OCI-LY3 (cell line): ENCODE data around the gene TNS1.

Experiments
- H2AFZ ChIP-seq: fragments of 200-600, 300-600 bp; shearing (Covaris generic); 2 replicates; pipeline ENCODE4 v1.6.0; 2014; ENCODE audit warnings: antibody characterized with exemption, low read depth, low read length
- H3K27ac ChIP-seq: fragments of 200-600, 300-600 bp; sonication (generic); 2 replicates; pipeline ENCODE4 v1.5.1; 2014; ENCODE audit warnings: mild to moderate bottlenecking, low read length, moderate library complexity, mixed read lengths
- H3K27me3 ChIP-seq: fragments of 200-600, 300-600 bp; sonication (generic); 2 replicates; pipeline ENCODE4 v1.6.1; 2014; ENCODE audit warnings: low read depth, low read length, mixed read lengths
- H3K36me3 ChIP-seq: fragments of 200-600, 300-600 bp; sonication (generic); replicated peaks from 2 replicates; pipeline ENCODE3; 2014; ENCODE audit warnings: low read depth, low read length, mixed read lengths
- H3K4me1 ChIP-seq: fragments of 300-600, 200-600 bp; sonication (generic); 2 replicates; pipeline ENCODE4 v1.6.1; 2014; ENCODE audit warnings: low read length, mixed read lengths
- H3K4me2 ChIP-seq: fragments of 200-600, 300-600 bp; sonication (generic); 2 replicates; pipeline ENCODE4 v1.6.1; 2014; ENCODE audit warnings: low read length, mixed read lengths
- H3K4me3 ChIP-seq: fragments of 300-600, 200-600 bp; sonication (generic); 2 replicates; pipeline ENCODE4 v1.5.1; 2014; ENCODE audit warnings: antibody characterized with exemption, mild to moderate bottlenecking, low read length, moderate library complexity
- H3K79me2 ChIP-seq: fragments of 300-600, 200-600 bp; shearing (Covaris generic); 2 replicates; pipeline ENCODE4 v1.6.1; 2014; ENCODE audit warnings: mild to moderate bottlenecking, low read length, mixed read lengths
- H3K9ac ChIP-seq: fragments of 300-600, 200-600 bp; shearing (Covaris generic); 2 replicates; pipeline ENCODE4 v1.6.0; 2014; ENCODE audit warnings: mild to moderate bottlenecking, low read length, moderate library complexity
- H3K9me3 ChIP-seq: fragments of 200-600, 300-600 bp; shearing (Covaris generic); 2 replicates; pipeline ENCODE4 v1.6.1; 2014; ENCODE audit warnings: low read length, mixed read lengths; ENCODE audit not compliant: insufficient read depth
- H4K20me1 ChIP-seq: fragments of 200-600, 300-600 bp; sonication (generic); 2 replicates; pipeline ENCODE4 v1.6.1; 2016; ENCODE audit warnings: low read length, mixed read lengths; ENCODE audit not compliant: insufficient read depth
- CTCF ChIP-seq: fragments of 200-600, 300-600 bp; sonication (generic); IDR thresholded peaks from 2 replicates; pipeline ENCODE4 v1.5.1; 2014; ENCODE audit warnings: antibody characterized with exemption, low read length, low read depth
- EZH2phosphoT487 ChIP-seq: fragments of 200-600 bp; shearing (Covaris generic); IDR thresholded peaks from 2 replicates; pipeline ENCODE4 v1.6.1; 2018; ENCODE audit warnings: antibody characterized with exemption, mixed run types, low read depth

TNS1 gene

GRCh38 chr2:218024336-218024735, 21.5 kb upstream of the TNS1 start:
- Histone ChIP-seq H3K27ac (no peak overlapping the region), H2AFZ (no peak overlapping the region), H3K27me3 (no peaks in the 10 kb centered on the region), H3K79me2 (no peaks in the 10 kb centered on the region), H3K4me2 (no peak overlapping the region), H3K9me3 (no peaks in the 10 kb centered on the region), H3K9ac (no peak overlapping the region), H3K4me1 (peaks cover 2% of the 10 kb centered on the region), H3K4me3 (no peak overlapping the region), H4K20me1 (no peaks in the 10 kb centered on the region), H3K36me3 (no peaks in the 10 kb centered on the region)
- TF ChIP-seq CTCF (no peak), EZH2phosphoT487 (no peak)

- Histone ChIP-seq H3K4me2 (no peak overlapping the region), H3K4me1 (peaks cover 5% of the 10 kb centered on the region), H4K20me1 (no peaks in the 10 kb centered on the region), H3K27ac (no peak overlapping the region), H3K79me2 (no peaks in the 10 kb centered on the region), H3K27me3 (no peaks in the 10 kb centered on the region), H3K4me3 (no peak overlapping the region), H3K36me3 (no peaks in the 10 kb centered on the region), H3K9me3 (no peaks in the 10 kb centered on the region), H2AFZ (no peak overlapping the region), H3K9ac (no peak overlapping the region)
- no peak for TF ChIP-seq CTCF
- TF ChIP-seq EZH2phosphoT487: no peak
Observed at GRCh38 chr2:218023636-218024035, 20.8 kb upstream of the TNS1 start.

- H3K36me3 ChIP-seq: no peaks in the 10 kb centered on the region
- peaks cover 5% of the 10 kb centered on the region for H3K4me1 ChIP-seq
- H3K79me2 ChIP-seq: no peaks in the 10 kb centered on the region
- no peak overlapping the region for H3K4me3 ChIP-seq
- no peak overlapping the region for H3K9ac ChIP-seq
- H3K27me3 ChIP-seq: no peaks in the 10 kb centered on the region
- no peak overlapping the region for H2AFZ ChIP-seq
- TF ChIP-seq CTCF (no peak), EZH2phosphoT487 (no peak)
- H4K20me1 ChIP-seq: no peaks in the 10 kb centered on the region
- H3K9me3 ChIP-seq: no peaks in the 10 kb centered on the region
- H3K4me2 ChIP-seq: no peak overlapping the region
- H3K27ac ChIP-seq: no peak overlapping the region
Observed at GRCh38 chr2:218022851-218023530, 20.2 kb upstream of the TNS1 start.

GRCh38 chr2:218022131-218022850, 19.5 kb upstream of the TNS1 start:
- H3K9ac ChIP-seq: no peak overlapping the region
- no peak overlapping the region for H2AFZ ChIP-seq
- no peak overlapping the region for H3K4me2 ChIP-seq
- no peak overlapping the region for H3K4me3 ChIP-seq
- TF ChIP-seq CTCF (no peak), EZH2phosphoT487 (no peak)
- no peaks in the 10 kb centered on the region for H3K79me2 ChIP-seq
- peaks cover 5% of the 10 kb centered on the region for H3K4me1 ChIP-seq
- no peaks in the 10 kb centered on the region for H4K20me1 ChIP-seq
- no peaks in the 10 kb centered on the region for H3K27me3 ChIP-seq
- H3K36me3 ChIP-seq: no peaks in the 10 kb centered on the region
- no peak overlapping the region for H3K27ac ChIP-seq
- no peaks in the 10 kb centered on the region for H3K9me3 ChIP-seq
